RWPE1 (cell line): ENCODE measurements around the gene KANK2.

ENCODE experiments used
- CTCF ChIA-PET: fragments of 350-600 bp; sonication (Branson Sonifier 250); formaldehyde crosslinking; extraction: SDS; loops from one replicate; lab custom pipeline; 2021; lab: Yijun Ruan, JAX
- POLR2A ChIA-PET: fragments of 400-600 bp; formaldehyde crosslinking; extraction: SDS; loops from one replicate; lab custom pipeline; 2020; ENCODE audit warnings: antibody characterized with exemption; ENCODE audit not compliant: low non-redundant PET; lab: Yijun Ruan, JAX
- DNase-seq: peaks from one replicate; pipeline ENCODE4 v3.0.0; 2012; ENCODE audit warnings: low spot score
- H3K27ac ChIP-seq: fragments of 450-650 bp; 2 replicates; pipeline ENCODE4 v1.5.1; 2017
- TF ChIP-seq, protein P1 (sequence below): fragments of 450-650 bp; conservative IDR thresholded peaks from 2 replicates; pipeline ENCODE4 v1.5.1; 2017; ENCODE audit warnings: low read depth, mild to moderate bottlenecking

The KANK2 gene

DNA sequence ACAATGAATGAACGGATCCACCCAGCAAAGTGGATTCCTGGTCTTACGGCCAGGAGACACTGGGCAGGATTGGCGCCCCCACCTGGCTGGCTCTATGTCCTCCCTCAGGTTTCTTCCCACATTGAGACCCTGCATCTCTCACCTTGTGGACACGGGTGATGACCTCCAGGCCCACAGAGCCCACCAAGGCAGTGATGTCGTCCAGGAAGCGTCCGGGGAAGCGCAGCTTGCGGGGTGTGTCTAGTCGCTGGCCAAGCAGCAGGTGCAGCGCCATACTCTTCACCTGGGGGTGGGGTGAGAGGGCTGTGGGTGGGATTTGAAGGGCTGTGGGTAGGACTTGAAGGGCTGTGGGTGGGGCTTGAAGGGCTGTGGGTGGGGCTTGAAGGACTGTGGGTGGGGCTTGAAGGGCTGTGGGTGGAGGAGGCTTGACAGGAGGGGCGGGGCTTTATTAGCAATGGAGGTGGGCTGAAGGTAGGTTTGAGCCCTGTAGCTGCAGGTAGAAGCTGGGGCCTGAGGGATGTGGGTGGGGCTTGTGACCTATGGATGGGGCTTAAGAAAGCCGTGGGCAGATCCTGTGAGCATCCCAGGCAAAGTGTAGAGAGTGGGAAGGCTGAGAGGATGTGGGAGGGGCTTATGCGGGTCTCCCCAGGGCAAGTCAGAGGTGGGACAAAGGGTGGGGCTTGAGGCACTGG is 30.0 kb upstream of the KANK2 start:
- H3K27ac ChIP-seq = no peak overlapping the region
- ChIA-PET POLR2A (no interaction called here), CTCF (no interaction called here)
- peak; percentile 48 for DNase-seq
- TF ChIP-seq, protein P1, sequence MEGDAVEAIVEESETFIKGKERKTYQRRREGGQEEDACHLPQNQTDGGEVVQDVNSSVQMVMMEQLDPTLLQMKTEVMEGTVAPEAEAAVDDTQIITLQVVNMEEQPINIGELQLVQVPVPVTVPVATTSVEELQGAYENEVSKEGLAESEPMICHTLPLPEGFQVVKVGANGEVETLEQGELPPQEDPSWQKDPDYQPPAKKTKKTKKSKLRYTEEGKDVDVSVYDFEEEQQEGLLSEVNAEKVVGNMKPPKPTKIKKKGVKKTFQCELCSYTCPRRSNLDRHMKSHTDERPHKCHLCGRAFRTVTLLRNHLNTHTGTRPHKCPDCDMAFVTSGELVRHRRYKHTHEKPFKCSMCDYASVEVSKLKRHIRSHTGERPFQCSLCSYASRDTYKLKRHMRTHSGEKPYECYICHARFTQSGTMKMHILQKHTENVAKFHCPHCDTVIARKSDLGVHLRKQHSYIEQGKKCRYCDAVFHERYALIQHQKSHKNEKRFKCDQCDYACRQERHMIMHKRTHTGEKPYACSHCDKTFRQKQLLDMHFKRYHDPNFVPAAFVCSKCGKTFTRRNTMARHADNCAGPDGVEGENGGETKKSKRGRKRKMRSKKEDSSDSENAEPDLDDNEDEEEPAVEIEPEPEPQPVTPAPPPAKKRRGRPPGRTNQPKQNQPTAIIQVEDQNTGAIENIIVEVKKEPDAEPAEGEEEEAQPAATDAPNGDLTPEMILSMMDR = no peak

DNA sequence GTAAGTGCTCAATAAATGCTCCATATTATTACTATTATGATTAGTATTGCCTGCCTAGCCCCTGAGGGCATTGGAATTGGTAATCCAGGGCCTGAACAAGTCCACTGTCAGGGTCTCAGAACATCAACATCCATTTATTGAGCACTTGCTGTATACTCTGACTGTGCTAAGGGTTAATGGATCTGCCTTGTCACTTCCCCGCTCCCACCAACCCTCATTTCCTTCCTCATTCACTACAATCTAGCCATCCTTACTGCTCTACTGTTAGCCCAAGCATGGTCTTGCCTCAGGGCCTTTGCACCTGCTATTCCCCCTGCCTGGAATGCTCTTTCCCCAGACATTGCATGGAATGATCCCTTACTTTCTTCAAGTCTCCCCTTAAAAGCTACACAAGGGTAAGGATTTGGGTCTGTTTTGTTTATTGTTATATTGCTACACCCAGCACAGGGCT is 29.4 kb upstream of the KANK2 start:
- no peak overlapping the region for H3K27ac ChIP-seq
- CTCF ChIA-PET = no interaction called here
- TF ChIP-seq, protein P1 = no peak
- DNase-seq = no peak
- POLR2A ChIA-PET = no interaction called here

- no peak overlapping the region for H3K27ac ChIP-seq
- no peak for DNase-seq
- TF ChIP-seq, protein P1 = no peak
- CTCF ChIA-PET = interaction anchor here (0.6 kb wide), 1 partner anchor 358 kb away, joined by 3 read pairs; no protein-coding TSS in a partner anchor
- POLR2A ChIA-PET = no interaction called here
These were observed 28.5 kb upstream of the KANK2 start for GRCh38 chr19:11225815-11226214.

DNA sequence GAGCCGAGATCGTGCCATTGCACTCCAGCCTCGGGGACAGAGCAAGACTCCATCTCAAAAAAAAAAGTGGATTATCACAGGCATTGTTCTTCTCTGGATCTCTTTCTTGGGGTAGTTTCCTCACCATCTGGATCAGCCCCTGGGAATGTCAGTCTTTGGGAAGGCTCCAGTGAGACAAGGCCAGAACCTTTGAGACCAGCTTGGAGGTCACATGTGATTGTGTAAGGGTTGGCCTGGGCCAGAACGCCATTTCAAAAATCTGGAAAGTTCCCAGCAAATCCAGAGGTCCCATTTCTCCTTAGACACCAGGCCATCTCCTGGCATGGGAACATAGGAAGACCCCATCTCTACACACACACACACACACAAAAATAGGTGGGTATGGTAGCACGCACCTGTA is 27.8 kb upstream of the KANK2 start:
- no peak for DNase-seq
- POLR2A ChIA-PET = no interaction called here
- CTCF ChIA-PET = interaction anchor here (0.6 kb wide), 1 partner anchor 770 kb away, joined by 3 read pairs; no protein-coding TSS in a partner anchor
- TF ChIP-seq, protein P1 = no peak
- no peak overlapping the region for H3K27ac ChIP-seq

DNA sequence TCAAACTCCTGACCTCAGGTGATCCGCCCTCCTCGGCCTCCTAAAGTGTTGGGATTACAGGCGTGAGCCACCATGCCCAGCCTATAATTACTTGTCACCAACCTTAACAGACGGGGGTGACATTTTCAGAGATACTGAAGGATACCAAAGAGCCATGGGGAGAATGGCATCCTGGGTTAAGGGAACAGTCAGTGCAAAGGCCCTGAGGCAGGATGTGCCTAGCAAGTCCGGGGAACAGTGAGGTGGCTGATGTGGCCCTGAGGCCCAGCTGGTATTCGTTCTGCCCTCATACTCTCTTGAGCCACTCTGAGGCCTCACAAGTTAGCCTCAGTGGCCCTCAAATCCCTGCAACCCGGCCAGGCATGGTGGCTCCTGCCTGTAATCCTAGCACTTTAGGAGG is 27.1 kb upstream of the KANK2 start:
- DNase-seq = no peak
- ChIA-PET POLR2A (no interaction called here), CTCF (no interaction called here)
- TF ChIP-seq, protein P1 = no peak
- H3K27ac ChIP-seq = no peak overlapping the region

DNA sequence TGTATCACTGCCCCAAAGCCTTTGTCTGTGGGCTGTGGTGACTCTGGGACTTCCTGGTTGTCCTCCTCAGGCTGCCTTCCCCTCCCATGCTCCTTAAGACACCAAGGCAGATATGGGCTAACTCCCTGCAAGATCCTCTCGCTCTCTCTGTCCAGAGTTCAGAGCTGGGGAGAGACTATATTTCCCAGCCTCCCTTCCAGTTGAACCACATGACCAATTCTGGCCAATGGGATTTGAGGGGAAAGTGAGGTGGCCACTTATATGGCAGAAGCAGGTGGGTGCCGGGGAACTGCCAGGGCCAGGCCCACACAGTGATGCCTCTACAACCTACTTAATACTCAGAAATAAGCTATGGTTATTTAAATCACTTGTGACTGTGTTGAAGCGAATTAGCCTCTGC is 25.9 kb upstream of the KANK2 start:
- POLR2A ChIA-PET = no interaction called here

More for the DNA sequence above, 25.9 kb upstream of the KANK2 start:
- H3K27ac ChIP-seq = no peak overlapping the region
- CTCF ChIA-PET = interaction anchor here (0.6 kb wide), 1 partner anchor 73 kb away, joined by 5 read pairs; no protein-coding TSS in a partner anchor
- DNase-seq = no peak
- TF ChIP-seq, protein P1 = no peak
